SJCRH30 (cell line): ENCODE measurements around the gene SLC25A27. TPM values are rescaled to one million over a fixed set of nuclear protein-coding genes. Genes with fewer than 3 reads are reported as not detected.

Experiments
- DNase-seq, 2 experiments: peaks; one replicate each; pipeline ENCODE4 v3.0.0-alpha.2; 2015 to 2020
- H3K27ac ChIP-seq: fragments of 250-450 bp; sonication (Bioruptor Pico); 2 replicates; pipeline ENCODE4 v1.5.1; 2020; ENCODE audit warnings: mild to moderate bottlenecking, moderate library complexity
- H3K27me3 ChIP-seq: fragments of 250-450 bp; sonication (Bioruptor Pico); 2 replicates; pipeline ENCODE4 v1.5.1; 2020; ENCODE audit warnings: mild to moderate bottlenecking, moderate library complexity
- H3K36me3 ChIP-seq: fragments of 250-450 bp; sonication (Bioruptor Pico); 2 replicates; pipeline ENCODE4 v1.5.1; 2020; ENCODE audit warnings: mild to moderate bottlenecking, moderate library complexity
- H3K4me1 ChIP-seq: fragments of 250-450 bp; sonication (Bioruptor Pico); 2 replicates; pipeline ENCODE4 v1.5.1; 2020; ENCODE audit warnings: mild to moderate bottlenecking, moderate library complexity
- H3K4me3 ChIP-seq: fragments of 250-450 bp; sonication (Bioruptor Pico); 2 replicates; pipeline ENCODE4 v1.5.1; 2020; ENCODE audit warnings: mild to moderate bottlenecking, moderate library complexity
- H3K9me3 ChIP-seq: fragments of 250-450 bp; sonication (Bioruptor Pico); replicated peaks from 2 replicates; pipeline ENCODE4 v1.5.1; 2020; ENCODE audit warnings: mild to moderate bottlenecking, moderate library complexity
- total RNA-seq: library from RNA; depleted of rRNA; stranded (reverse); fragments of >200 nt; shearing (Covaris generic); gene quantifications from 2 replicates; pipeline ENCODE4 v1.2.3, GENCODE V29; 2014

The SLC25A27 gene
- total RNA-seq, 1 experiment from 2014 or later = 0.81 TPM

DNA sequence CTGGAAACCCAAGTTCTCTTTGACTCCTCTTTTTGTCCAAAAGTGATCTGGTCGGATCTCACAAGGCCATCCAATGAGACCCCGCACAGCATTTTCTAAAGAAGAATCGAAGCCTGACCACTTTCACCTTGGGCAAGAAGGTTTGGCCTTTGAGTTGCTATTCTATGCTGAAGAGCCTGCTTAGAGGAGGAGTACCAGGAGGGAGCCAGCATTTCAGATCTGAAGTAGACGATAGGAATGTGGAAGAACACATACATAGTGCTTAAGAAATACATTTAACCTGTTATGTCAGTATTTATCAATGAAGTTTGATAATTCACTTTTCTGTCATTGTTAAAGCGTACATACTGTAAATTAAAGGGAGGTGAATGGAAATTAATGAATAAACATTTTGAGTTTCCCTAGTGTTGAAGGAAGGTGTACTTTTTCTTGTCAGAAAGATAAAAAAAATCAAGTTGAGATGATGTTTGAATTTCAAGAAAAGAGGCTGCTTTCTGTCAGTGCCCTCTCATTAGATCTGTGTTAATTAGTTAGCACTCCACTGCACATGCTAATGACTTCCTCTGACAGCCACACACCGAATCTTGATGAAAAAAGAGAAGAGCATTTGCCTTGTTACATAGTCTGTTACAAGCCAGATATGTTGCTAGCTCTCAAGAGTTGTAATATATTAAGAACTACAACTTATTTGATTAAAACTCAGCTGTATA is 24.0 kb downstream of the SLC25A27 start:
- H3K4me1 ChIP-seq = no peaks in the 10 kb centered on the region
- no peak for DNase-seq
- H3K9me3 ChIP-seq = no peaks in the 10 kb centered on the region
- no peaks in the 10 kb centered on the region for H3K36me3 ChIP-seq
- H3K27ac ChIP-seq = no peak overlapping the region
- H3K27me3 ChIP-seq = no peaks in the 10 kb centered on the region
- no peak overlapping the region for H3K4me3 ChIP-seq

GRCh38 chr6:46677314-46677654 is 24.5 kb downstream of the SLC25A27 start:
- H3K27me3 ChIP-seq = no peaks in the 10 kb centered on the region
- DNase-seq = peak in 1 of 2 experiments; percentile 5
- H3K9me3 ChIP-seq = no peaks in the 10 kb centered on the region
- H3K27ac ChIP-seq = no peak overlapping the region
- no peaks in the 10 kb centered on the region for H3K4me1 ChIP-seq
- H3K4me3 ChIP-seq = no peak overlapping the region
- no peaks in the 10 kb centered on the region for H3K36me3 ChIP-seq

- no peak for DNase-seq
- no peaks in the 10 kb centered on the region for H3K36me3 ChIP-seq
These were observed 32.0 kb downstream of the SLC25A27 start for GRCh38 chr6:46684771-46685170.

DNA sequence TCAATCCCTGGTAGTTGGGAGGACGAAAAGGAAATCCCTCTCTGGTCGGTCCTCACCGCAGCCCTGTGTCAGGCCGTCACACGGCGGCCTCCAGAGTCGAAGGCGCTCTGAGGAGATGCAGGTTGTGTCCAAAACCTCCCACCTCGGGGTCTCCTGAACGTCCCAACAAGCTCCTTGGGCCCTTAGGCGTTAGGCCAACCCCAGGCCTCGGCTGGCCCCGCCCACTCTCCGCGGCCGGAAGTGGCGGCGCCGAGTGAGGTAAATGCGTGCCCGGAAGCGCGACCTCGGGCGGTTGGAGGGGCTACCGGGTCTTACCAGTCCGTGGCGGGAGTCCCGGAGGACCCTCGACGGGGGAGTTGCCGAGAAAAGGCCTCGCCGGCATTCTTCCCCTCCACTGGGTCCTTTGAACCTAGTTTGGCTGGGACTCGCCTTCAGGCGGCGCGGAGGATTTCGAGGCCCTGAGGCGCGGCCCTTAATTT is 34.9 kb downstream of the SLC25A27 start, which contains the start of gene TDRD6:
Gene TDRD6, plus strand, starts transcription at position 267 of the 479 bp plus-strand sequence. CDS start 244 bp downstream, outside the sequence.
- Histone ChIP-seq H3K27ac (no peak within 1 kb of the TSS), H3K4me3 (no peak within 1 kb of the TSS), H3K9me3 (no peaks in the 10 kb centered on the region), H3K36me3 (no peaks in the 10 kb centered on the region), H3K4me1 (peaks cover 13% of the 10 kb centered on the region), H3K27me3 (0 out of 2 replicates have a peak, but pooled peaks cover 3% of the 10 kb centered on the region)
- DNase-seq = no peak

More at GRCh38 chr6:46684771-46685170, 32.0 kb downstream of the SLC25A27 start:
- Histone ChIP-seq H3K9me3 (no peaks in the 10 kb centered on the region), H3K4me3 (no peak overlapping the region), H3K27me3 (no peaks in the 10 kb centered on the region), H3K27ac (no peak overlapping the region), H3K4me1 (peaks cover 5% of the 10 kb centered on the region)

- DNase-seq = no peak
- Histone ChIP-seq H3K9me3 (no peaks in the 10 kb centered on the region), H3K27me3 (0 out of 2 replicates have a peak, but pooled peaks cover 3% of the 10 kb centered on the region), H3K4me3 (no peak overlapping the region), H3K4me1 (peaks cover 13% of the 10 kb centered on the region), H3K27ac (no peak overlapping the region), H3K36me3 (no peaks in the 10 kb centered on the region)
These were observed 35.6 kb downstream of the SLC25A27 start for GRCh38 chr6:46688117-46688965.

DNA sequence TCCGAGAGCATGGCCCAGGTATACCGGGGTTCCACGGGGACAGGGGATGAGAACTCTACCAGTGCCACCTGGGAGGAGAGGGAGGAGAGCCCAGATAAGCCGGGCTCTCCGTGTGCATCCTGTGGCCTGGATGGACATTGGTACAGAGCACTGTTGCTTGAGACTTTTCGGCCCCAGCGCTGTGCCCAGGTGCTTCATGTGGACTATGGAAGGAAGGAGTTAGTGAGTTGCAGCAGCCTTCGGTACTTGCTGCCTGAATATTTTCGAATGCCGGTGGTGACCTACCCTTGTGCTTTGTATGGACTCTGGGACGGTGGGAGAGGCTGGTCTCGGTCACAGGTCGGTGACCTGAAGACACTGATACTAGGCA is 36.2 kb downstream of the SLC25A27 start:
- Histone ChIP-seq H3K4me1 (peaks cover 13% of the 10 kb centered on the region), H3K9me3 (no peaks in the 10 kb centered on the region), H3K27ac (no peak overlapping the region), H3K36me3 (no peaks in the 10 kb centered on the region), H3K4me3 (no peak overlapping the region), H3K27me3 (0 out of 2 replicates have a peak, but pooled peaks cover 3% of the 10 kb centered on the region)
- no peak for DNase-seq

DNA sequence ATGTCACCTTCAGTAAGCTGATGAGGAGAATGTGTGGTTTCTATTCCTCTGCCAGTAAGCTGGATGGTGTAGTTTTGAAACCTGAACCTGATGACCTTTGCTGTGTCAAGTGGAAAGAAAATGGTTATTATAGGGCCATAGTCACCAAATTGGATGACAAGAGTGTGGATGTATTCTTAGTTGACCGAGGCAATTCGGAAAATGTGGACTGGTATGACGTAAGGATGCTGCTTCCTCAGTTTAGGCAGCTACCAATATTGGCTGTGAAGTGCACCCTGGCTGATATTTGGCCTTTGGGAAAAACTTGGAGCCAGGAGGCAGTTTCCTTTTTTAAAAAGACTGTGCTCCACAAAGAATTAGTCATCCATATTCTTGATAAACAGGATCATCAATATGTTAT is 36.9 kb downstream of the SLC25A27 start:
- Histone ChIP-seq H3K4me3 (no peak overlapping the region), H3K27ac (no peak overlapping the region), H3K4me1 (peaks cover 13% of the 10 kb centered on the region), H3K27me3 (0 out of 2 replicates have a peak, but pooled peaks cover 3% of the 10 kb centered on the region), H3K9me3 (no peaks in the 10 kb centered on the region), H3K36me3 (no peaks in the 10 kb centered on the region)
- DNase-seq = no peak

DNA sequence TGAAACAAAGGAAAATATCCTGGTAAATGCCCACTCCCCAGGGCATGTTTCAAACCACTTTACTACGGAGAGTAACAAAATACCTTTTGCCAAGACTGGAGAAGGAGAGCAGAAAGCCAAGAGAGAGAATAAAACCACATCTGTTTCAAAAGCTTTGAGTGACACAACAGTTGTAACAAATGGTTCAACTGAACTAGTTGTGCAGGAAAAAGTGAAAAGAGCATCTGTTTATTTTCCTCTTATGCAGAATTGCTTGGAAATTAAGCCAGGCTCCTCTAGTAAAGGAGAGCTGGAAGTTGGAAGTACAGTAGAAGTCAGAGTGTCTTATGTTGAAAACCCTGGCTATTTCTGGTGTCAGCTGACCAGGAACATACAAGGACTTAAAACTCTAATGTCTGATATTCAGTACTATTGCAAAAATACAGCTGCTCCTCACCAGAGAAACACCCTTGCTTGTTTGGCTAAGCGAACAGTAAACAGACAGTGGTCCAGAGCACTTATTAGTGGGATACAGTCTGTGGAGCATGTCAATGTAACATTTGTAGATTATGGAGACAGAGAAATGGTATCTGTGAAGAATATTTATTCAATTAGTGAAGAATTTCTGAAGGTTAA is 37.5 kb downstream of the SLC25A27 start:
- Histone ChIP-seq H3K27ac (no peak overlapping the region), H3K9me3 (no peaks in the 10 kb centered on the region), H3K27me3 (0 out of 2 replicates have a peak, but pooled peaks cover 3% of the 10 kb centered on the region), H3K4me1 (peaks cover 13% of the 10 kb centered on the region), H3K36me3 (no peaks in the 10 kb centered on the region), H3K4me3 (no peak overlapping the region)
- DNase-seq = peak in 1 of 2 experiments; percentile 46

DNA sequence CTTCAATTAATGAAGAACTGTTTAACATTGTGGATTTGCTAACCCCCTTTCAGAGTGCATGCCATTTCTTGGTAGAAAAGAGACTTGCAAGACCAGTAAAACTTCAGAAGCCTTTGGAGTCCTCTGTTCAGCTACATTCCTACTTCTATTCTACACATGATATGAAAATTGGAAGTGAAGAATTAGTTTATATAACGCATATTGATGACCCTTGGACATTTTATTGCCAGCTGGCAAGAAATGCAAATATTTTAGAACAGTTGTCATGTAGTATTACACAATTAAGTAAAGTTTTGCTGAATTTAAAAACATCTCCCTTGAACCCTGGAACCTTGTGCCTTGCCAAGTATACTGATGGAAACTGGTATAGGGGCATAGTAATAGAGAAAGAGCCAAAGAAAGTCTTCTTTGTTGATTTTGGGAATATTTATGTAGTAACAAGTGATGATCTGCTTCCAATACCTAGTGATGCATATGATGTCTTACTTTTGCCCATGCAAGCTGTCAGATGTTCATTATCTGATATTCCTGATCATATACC is 38.2 kb downstream of the SLC25A27 start:
- no peak overlapping the region for H3K27ac ChIP-seq
- H3K27me3 ChIP-seq = 0 out of 2 replicates have a peak, but pooled peaks cover 3% of the 10 kb centered on the region
- no peak for DNase-seq
- H3K4me1 ChIP-seq = peaks cover 13% of the 10 kb centered on the region
- H3K36me3 ChIP-seq = no peaks in the 10 kb centered on the region
- no peak overlapping the region for H3K4me3 ChIP-seq
- H3K9me3 ChIP-seq = no peaks in the 10 kb centered on the region

DNA sequence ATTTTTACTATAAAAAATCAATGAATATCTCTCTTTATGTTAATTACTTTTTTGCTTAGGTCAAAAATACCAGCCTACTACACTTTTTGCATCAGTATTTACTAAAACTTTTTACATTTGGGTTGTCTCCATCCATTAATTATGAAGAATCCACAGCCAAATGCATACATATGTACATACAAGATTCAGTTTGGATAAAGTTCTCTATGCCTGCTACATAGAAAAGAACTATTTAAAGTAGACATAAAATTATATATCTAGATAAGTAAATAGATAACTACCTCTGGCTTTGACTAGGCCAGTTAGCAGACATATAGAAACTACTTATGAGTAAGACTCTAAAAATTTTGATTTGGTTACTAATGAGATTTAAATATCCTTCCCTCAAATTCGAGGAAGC is 47.2 kb downstream of the SLC25A27 start:
- DNase-seq = no peak
- no peak overlapping the region for H3K27ac ChIP-seq
- no peaks in the 10 kb centered on the region for H3K9me3 ChIP-seq
- H3K4me3 ChIP-seq = no peak overlapping the region
- H3K27me3 ChIP-seq = no peaks in the 10 kb centered on the region
- H3K4me1 ChIP-seq = no peaks in the 10 kb centered on the region
- H3K36me3 ChIP-seq = no peaks in the 10 kb centered on the region

DNA sequence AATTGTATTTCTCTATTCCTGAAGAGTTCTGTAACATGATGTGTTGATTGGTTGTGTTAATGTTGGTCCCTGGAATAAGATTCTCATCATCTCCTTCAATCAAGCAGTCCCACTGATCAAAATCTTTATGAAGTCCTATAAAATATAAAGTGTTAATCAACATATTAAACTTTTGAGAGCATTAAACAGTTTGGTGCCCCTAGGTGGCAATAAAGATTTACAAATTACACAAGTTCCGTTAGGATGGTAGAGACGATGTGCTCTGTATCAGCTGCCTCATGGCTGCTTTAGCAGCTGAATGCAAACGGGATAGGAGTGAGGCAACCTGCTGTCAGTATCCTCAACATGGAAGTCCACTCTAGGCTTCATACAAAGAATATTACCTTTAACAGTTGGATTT is 51.8 kb downstream of the SLC25A27 start:
- H3K4me3 ChIP-seq = no peak overlapping the region
- no peaks in the 10 kb centered on the region for H3K4me1 ChIP-seq
- no peaks in the 10 kb centered on the region for H3K36me3 ChIP-seq
- no peak overlapping the region for H3K27ac ChIP-seq
- H3K9me3 ChIP-seq = no peaks in the 10 kb centered on the region
- peak in 1 of 2 experiments; percentile 10 for DNase-seq
- H3K27me3 ChIP-seq = no peaks in the 10 kb centered on the region

DNA sequence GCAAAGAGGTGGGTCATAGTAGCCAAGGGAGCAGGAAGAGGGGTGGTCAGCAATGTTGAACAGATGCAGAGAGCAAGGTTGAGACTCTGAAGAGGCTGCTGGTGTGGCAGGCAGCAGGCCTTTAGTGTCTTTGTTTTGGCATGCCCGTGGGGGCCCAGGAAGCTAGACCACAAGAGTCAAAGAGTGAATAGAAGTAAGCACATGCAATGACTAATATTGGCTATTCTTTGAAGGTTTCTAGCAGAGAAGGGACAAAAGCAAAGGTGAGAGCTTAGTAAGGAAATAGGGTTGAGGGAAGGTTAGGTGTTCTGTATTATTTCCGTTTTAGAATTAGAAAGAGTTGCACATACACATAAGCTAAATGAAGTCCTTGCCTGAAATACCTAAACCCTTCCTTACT is 53.7 kb downstream of the SLC25A27 start:
- Histone ChIP-seq H3K36me3 (no peaks in the 10 kb centered on the region), H3K27ac (no peak overlapping the region), H3K4me3 (no peak overlapping the region), H3K9me3 (no peaks in the 10 kb centered on the region), H3K4me1 (no peaks in the 10 kb centered on the region), H3K27me3 (no peaks in the 10 kb centered on the region)
- no peak for DNase-seq

DNA sequence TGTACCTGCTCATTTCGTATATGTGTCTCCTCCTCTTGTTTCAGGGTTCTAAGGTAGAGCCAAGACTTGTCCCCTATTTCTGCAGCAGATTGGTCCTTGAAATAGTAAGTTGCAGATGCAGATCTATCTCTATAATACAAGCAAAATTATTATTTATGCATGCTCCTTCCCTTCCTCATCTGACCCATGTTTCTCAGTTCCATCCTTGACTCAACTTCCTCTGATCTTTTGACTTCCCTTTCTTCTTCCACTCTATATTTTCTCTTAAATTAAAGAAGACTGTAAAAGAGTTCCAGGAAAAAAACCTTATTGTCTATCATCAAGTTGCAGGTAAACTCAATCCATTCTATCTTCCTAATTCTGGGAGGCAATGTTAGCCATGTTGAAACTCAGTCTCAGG is 58.7 kb downstream of the SLC25A27 start:
- no peak for DNase-seq
- no peak overlapping the region for H3K4me3 ChIP-seq
- no peaks in the 10 kb centered on the region for H3K36me3 ChIP-seq
- H3K27ac ChIP-seq = no peak overlapping the region
- H3K4me1 ChIP-seq = no peaks in the 10 kb centered on the region
- no peaks in the 10 kb centered on the region for H3K9me3 ChIP-seq
- no peaks in the 10 kb centered on the region for H3K27me3 ChIP-seq

GRCh38 chr6:46715141-46715540 is 62.4 kb downstream of the SLC25A27 start:
- H3K9me3 ChIP-seq = no peaks in the 10 kb centered on the region
- DNase-seq = no peak
- no peak overlapping the region for H3K27ac ChIP-seq
- no peaks in the 10 kb centered on the region for H3K36me3 ChIP-seq
- no peaks in the 10 kb centered on the region for H3K27me3 ChIP-seq
- H3K4me3 ChIP-seq = no peak overlapping the region
- H3K4me1 ChIP-seq = no peaks in the 10 kb centered on the region
